Ovary (tissue), 3 donors: ENCODE data around the gene GGT6.

ENCODE experiments used
- CTCF ChIP-seq, 3 donors: fragments of 450-650 bp in 2 of 3; fragments of 200-600 bp in 1 of 3; IDR thresholded peaks; one replicate each; pipeline versions ENCODE4 v1.5.1 to v1.8.0; 2016 to 2022; ENCODE audit warnings: antibody characterized with exemption in 3 of 3, mild to moderate bottlenecking in 1 of 3
- EP300 ChIP-seq: sonication (generic); formaldehyde crosslinking; IDR thresholded peaks from one replicate; pipeline ENCODE4 v1.6.1; 2017; ENCODE audit warnings: antibody characterized with exemption
- POLR2A ChIP-seq: fragments of 450-650 bp; IDR thresholded peaks from one replicate; pipeline ENCODE4 v1.6.1; 2017; ENCODE audit warnings: antibody characterized with exemption, mild to moderate bottlenecking, moderate library complexity
- donor health status: DM: no; HTN: no; CAD: no.

GRCh38 chr17:4522661-4523060 is 37.7 kb downstream of the GGT6 start:
- no peak for TF ChIP-seq CTCF (IDR thresholded peaks at IDR 0.05)
- TF ChIP-seq POLR2A, result no peak
- TF ChIP-seq EP300, result no peak
